BLaER1 (cell line): ENCODE results near the gene LIPA.
"Not testable (repeated sequence)": the region's sequence is repeated elsewhere in the genome, so short reads cannot be mapped to it uniquely, and the experiment has no call there.

ENCODE experiments used
- H3K27ac ChIP-seq: shearing (Covaris generic); formaldehyde crosslinking; 2 replicates; pipeline ENCODE4 v1.8.1; 2022
- H3K27me3 ChIP-seq: shearing (Covaris generic); formaldehyde crosslinking; 2 replicates; pipeline ENCODE4 v1.8.1; 2022
- H3K36me3 ChIP-seq: shearing (Covaris generic); formaldehyde crosslinking; 2 replicates; pipeline ENCODE4 v1.8.1; 2022
- H3K4me1 ChIP-seq: shearing (Covaris generic); formaldehyde crosslinking; 2 replicates; pipeline ENCODE4 v1.8.1; 2022
- H3K4me2 ChIP-seq: shearing (Covaris generic); formaldehyde crosslinking; 2 replicates; pipeline ENCODE4 v1.8.1; 2022
- H3K4me3 ChIP-seq: shearing (Covaris generic); formaldehyde crosslinking; 2 replicates; pipeline ENCODE4 v1.8.1; 2022
- H3K9ac ChIP-seq: shearing (Covaris generic); formaldehyde crosslinking; 2 replicates; pipeline ENCODE4 v1.8.1; 2022
- H3K9me3 ChIP-seq: shearing (Covaris generic); formaldehyde crosslinking; 2 replicates; pipeline ENCODE4 v1.8.1; 2022
- H4K20me1 ChIP-seq: shearing (Covaris generic); formaldehyde crosslinking; 2 replicates; pipeline ENCODE4 v1.8.1; 2022
- Cebpa-rat ChIP-seq: shearing (Covaris generic); IDR thresholded peaks from 2 replicates; pipeline ENCODE4 v1.8.1; 2022

LIPA gene

GRCh38 chr10:89203237-89203636 lies 48.3 kb downstream of the LIPA start:
- no peak for TF ChIP-seq Cebpa-rat
- H3K36me3 ChIP-seq = no peaks in the 10 kb centered on the region

GRCh38 chr10:89202033-89202425 lies 49.5 kb downstream of the LIPA start:
- no peak overlapping the region for H3K4me3 ChIP-seq
- H4K20me1 ChIP-seq = peaks cover 9% of the 10 kb centered on the region
- H3K36me3 ChIP-seq = no peaks in the 10 kb centered on the region
- H3K4me2 ChIP-seq = no peak overlapping the region
- no peak overlapping the region for H3K9ac ChIP-seq
- H3K4me1 ChIP-seq = peaks cover 7% of the 10 kb centered on the region
- no peak overlapping the region for H3K27ac ChIP-seq
- TF ChIP-seq Cebpa-rat = no peak
- H3K9me3 ChIP-seq = no peaks in the 10 kb centered on the region
- H3K27me3 ChIP-seq = peaks cover 27% of the 10 kb centered on the region

More at GRCh38 chr10:89203237-89203636, 48.3 kb downstream of the LIPA start:
- Histone ChIP-seq H3K27ac (no peak overlapping the region), H3K9me3 (no peaks in the 10 kb centered on the region), H4K20me1 (peaks cover 21% of the 10 kb centered on the region), H3K9ac (no peak overlapping the region), H3K4me1 (peaks cover 19% of the 10 kb centered on the region), H3K4me3 (no peak overlapping the region), H3K27me3 (peaks cover 39% of the 10 kb centered on the region), H3K4me2 (no peak overlapping the region)

- Histone ChIP-seq H3K27me3 (peaks cover 22% of the 10 kb centered on the region), H3K9ac (no peak overlapping the region), H3K9me3 (no peaks in the 10 kb centered on the region), H3K4me2 (no peak overlapping the region), H3K36me3 (no peaks in the 10 kb centered on the region), H4K20me1 (peaks cover 3% of the 10 kb centered on the region; the same call in 1 of the 2 replicates), H3K4me1 (peaks cover 1% of the 10 kb centered on the region), H3K4me3 (no peak overlapping the region), H3K27ac (no peak overlapping the region)
- no peak for TF ChIP-seq Cebpa-rat
Measured at GRCh38 chr10:89201345-89202032, 50.1 kb downstream of the LIPA start.

GRCh38 chr10:89197473-89197872 lies 54.1 kb downstream of the LIPA start:
- no peak overlapping the region for H3K4me3 ChIP-seq
- H3K4me1 ChIP-seq = no peaks in the 10 kb centered on the region
- no peaks in the 10 kb centered on the region for H4K20me1 ChIP-seq
- no peak overlapping the region for H3K9ac ChIP-seq
- no peaks in the 10 kb centered on the region for H3K36me3 ChIP-seq
- H3K27me3 ChIP-seq = no peaks in the 10 kb centered on the region
- no peak for TF ChIP-seq Cebpa-rat
- no peak overlapping the region for H3K27ac ChIP-seq
- no peaks in the 10 kb centered on the region for H3K9me3 ChIP-seq
- no peak overlapping the region for H3K4me2 ChIP-seq

GRCh38 chr10:89191301-89191700 lies 60.3 kb downstream of the LIPA start:
- not testable (repeated sequence) for H3K27me3 ChIP-seq, H3K4me1 ChIP-seq, H3K9ac ChIP-seq, H3K27ac ChIP-seq, H3K4me3 ChIP-seq, H4K20me1 ChIP-seq, H3K36me3 ChIP-seq, H3K9me3 ChIP-seq, H3K4me2 ChIP-seq

- Histone ChIP-seq H3K4me1 (peaks cover 14% of the 10 kb centered on the region), H3K4me3 (no peak overlapping the region), H3K36me3 (no peaks in the 10 kb centered on the region), H3K4me2 (no peak overlapping the region), H3K27ac (no peak overlapping the region), H3K27me3 (no peaks in the 10 kb centered on the region), H4K20me1 (no peaks in the 10 kb centered on the region), H3K9me3 (no peaks in the 10 kb centered on the region), H3K9ac (no peak overlapping the region)
- TF ChIP-seq Cebpa-rat = no peak
Measured at GRCh38 chr10:89189211-89189734, 62.3 kb downstream of the LIPA start.

GRCh38 chr10:89185658-89186057 lies 65.9 kb downstream of the LIPA start:
- no peak overlapping the region for H3K27ac ChIP-seq
- peaks cover 19% of the 10 kb centered on the region for H3K4me1 ChIP-seq
- H3K27me3 ChIP-seq = no peaks in the 10 kb centered on the region
- no peak overlapping the region for H3K9ac ChIP-seq
- H3K36me3 ChIP-seq = no peaks in the 10 kb centered on the region
- no peaks in the 10 kb centered on the region for H4K20me1 ChIP-seq
- H3K4me2 ChIP-seq = no peak overlapping the region
- H3K9me3 ChIP-seq = peaks cover 3% of the 10 kb centered on the region; the same call in 1 of the 2 replicates
- H3K4me3 ChIP-seq = no peak overlapping the region
- TF ChIP-seq Cebpa-rat = no peak

GRCh38 chr10:89184638-89185037 lies 66.9 kb downstream of the LIPA start:
- H3K9me3 ChIP-seq = peaks cover 7% of the 10 kb centered on the region; the same call in 1 of the 2 replicates
- no peaks in the 10 kb centered on the region for H3K27me3 ChIP-seq
- H3K4me1 ChIP-seq = peaks cover 19% of the 10 kb centered on the region
- no peaks in the 10 kb centered on the region for H4K20me1 ChIP-seq
- no peak overlapping the region for H3K4me3 ChIP-seq
- no peak overlapping the region for H3K27ac ChIP-seq
- no peaks in the 10 kb centered on the region for H3K36me3 ChIP-seq
- H3K4me2 ChIP-seq = peak overlapping the region; percentile 59
- TF ChIP-seq Cebpa-rat = no peak
- H3K9ac ChIP-seq = no peak overlapping the region

GRCh38 chr10:89183571-89183970 lies 68.0 kb downstream of the LIPA start:
- Histone ChIP-seq H4K20me1 (no peaks in the 10 kb centered on the region), H3K27me3 (no peaks in the 10 kb centered on the region), H3K9me3 (peaks cover 7% of the 10 kb centered on the region; the same call in 1 of the 2 replicates), H3K36me3 (no peaks in the 10 kb centered on the region), H3K4me3 (no peak overlapping the region), H3K4me1 (peaks cover 19% of the 10 kb centered on the region), H3K9ac (no peak overlapping the region), H3K4me2 (no peak overlapping the region), H3K27ac (no peak overlapping the region)
- no peak for TF ChIP-seq Cebpa-rat

GRCh38 chr10:89182894-89183293 lies 68.7 kb downstream of the LIPA start:
- Histone ChIP-seq H3K36me3 (no peaks in the 10 kb centered on the region), H3K4me3 (no peak overlapping the region), H3K27me3 (no peaks in the 10 kb centered on the region), H3K9me3 (peaks cover 7% of the 10 kb centered on the region; the same call in 1 of the 2 replicates), H3K4me1 (peaks cover 19% of the 10 kb centered on the region), H3K27ac (no peak overlapping the region), H4K20me1 (no peaks in the 10 kb centered on the region), H3K9ac (no peak overlapping the region), H3K4me2 (no peak overlapping the region)
- no peak for TF ChIP-seq Cebpa-rat
